Loucy (cell line): Measurements from ENCODE around the gene TENM4.

Experiments
- CTCF ChIP-seq: fragments of 200-600 bp; sonication (generic); conservative IDR thresholded peaks from 2 replicates; pipeline ENCODE4 v1.5.1; 2014; ENCODE audit warnings: mild to moderate bottlenecking, antibody characterized with exemption, low read length
- EZH2phosphoT487 ChIP-seq: fragments of 200-600 bp; IDR thresholded peaks from 2 replicates; pipeline ENCODE4 v1.6.1; 2018; ENCODE audit warnings: antibody characterized with exemption, mild to moderate bottlenecking, moderate library complexity, borderline replicate concordance

GRCh38 chr11:78996007-78996406 is 444.8 kb downstream of the TENM4 start:
- TF ChIP-seq CTCF, result no peak
- TF ChIP-seq EZH2phosphoT487, result no peak
